Mucosa of stomach (tissue), 1 donor: ENCODE measurements around the gene LRP5.

Source experiments
- H3K27me3 ChIP-seq: one replicate; pipeline ENCODE4 v1.7.0; 2013; ENCODE audit warnings: mild to moderate bottlenecking, low read length; ENCODE audit not compliant: control insufficient read depth, insufficient read depth
- H3K36me3 ChIP-seq: one replicate; pipeline ENCODE4 v1.7.0; 2013; ENCODE audit warnings: low read length; ENCODE audit not compliant: control insufficient read depth, insufficient read depth
- H3K4me1 ChIP-seq: one replicate; pipeline ENCODE4 v1.7.0; 2013; ENCODE audit warnings: mild to moderate bottlenecking, low read length; ENCODE audit not compliant: control insufficient read depth, insufficient read depth
- H3K4me3 ChIP-seq: one replicate; pipeline ENCODE4 v1.7.0; 2013; ENCODE audit warnings: low read length
- H3K9ac ChIP-seq: one replicate; pipeline ENCODE4 v1.7.0; 2013; ENCODE audit warnings: mild to moderate bottlenecking, low read length, moderate library complexity
- H3K9me3 ChIP-seq: one replicate; pipeline ENCODE4 v1.7.0; 2013; ENCODE audit warnings: mild to moderate bottlenecking, low read length, moderate library complexity; ENCODE audit not compliant: control insufficient read depth
- donor health status: Pancreatic carcinoma.

The LRP5 gene

DNA sequence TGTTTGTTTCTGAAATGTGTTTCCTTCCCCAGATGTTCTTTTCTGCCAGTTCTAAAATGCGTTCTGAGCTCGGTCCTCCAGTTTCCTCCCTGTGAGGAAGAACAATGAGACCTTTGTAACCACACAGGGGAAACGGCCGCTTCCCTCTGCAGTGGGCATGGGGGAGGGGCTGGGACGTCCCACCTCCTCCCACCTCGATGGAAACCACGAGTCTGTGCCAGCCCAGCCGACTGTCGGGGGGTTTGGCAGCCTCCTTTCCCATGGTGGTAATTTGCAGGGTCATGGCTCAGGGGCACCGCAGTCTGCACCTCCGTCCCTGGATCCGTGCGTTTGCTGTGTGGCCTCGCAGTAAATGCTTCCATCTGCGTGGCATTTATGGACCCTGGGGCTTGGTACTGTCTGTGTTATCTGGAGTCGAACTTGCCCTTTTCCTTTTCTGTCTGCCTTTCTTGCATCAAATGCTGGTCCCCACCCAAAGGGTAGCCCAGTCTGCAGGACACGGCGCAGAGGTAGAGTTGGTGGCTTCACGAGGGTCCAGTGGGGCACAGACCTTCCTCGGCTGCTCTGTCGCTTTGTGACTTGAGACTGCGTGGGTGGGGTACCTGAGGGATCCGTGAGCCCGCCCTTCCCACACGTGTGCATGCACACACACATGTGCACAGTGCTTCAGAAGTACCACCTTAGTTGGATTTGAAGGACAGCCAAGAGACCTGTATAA is 16.1 kb downstream of the LRP5 start:
- Histone ChIP-seq H3K9ac (peak overlapping the region; percentile 14), H3K36me3 (no peaks in the 10 kb centered on the region), H3K4me1 (peaks cover 86% of the 10 kb centered on the region), H3K27me3 (no peaks in the 10 kb centered on the region), H3K4me3 (no peak overlapping the region), H3K9me3 (no peaks in the 10 kb centered on the region)

DNA sequence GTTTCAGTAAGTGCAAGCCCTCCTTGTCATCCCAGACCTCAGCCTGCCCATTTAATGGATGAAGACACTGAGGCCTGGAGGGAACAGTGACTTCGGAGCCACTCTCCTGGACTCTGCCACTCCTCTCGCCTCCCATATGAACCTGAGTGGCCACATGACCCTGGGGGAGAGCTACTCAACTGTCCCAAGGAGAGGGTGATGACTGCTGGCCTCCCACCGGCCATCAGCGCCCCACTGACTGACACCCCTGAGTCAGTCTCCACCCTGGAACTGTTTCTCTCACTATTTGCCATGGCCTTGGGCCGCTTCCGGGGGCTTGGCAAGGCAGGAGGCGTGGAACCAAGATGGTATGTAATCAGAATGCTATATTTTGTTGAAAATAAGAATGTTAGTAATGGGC is 17.1 kb downstream of the LRP5 start:
- H3K9me3 ChIP-seq = no peaks in the 10 kb centered on the region
- H3K9ac ChIP-seq = no peak overlapping the region
- no peak overlapping the region for H3K4me3 ChIP-seq
- no peaks in the 10 kb centered on the region for H3K27me3 ChIP-seq
- peaks cover 86% of the 10 kb centered on the region for H3K4me1 ChIP-seq
- no peaks in the 10 kb centered on the region for H3K36me3 ChIP-seq

DNA sequence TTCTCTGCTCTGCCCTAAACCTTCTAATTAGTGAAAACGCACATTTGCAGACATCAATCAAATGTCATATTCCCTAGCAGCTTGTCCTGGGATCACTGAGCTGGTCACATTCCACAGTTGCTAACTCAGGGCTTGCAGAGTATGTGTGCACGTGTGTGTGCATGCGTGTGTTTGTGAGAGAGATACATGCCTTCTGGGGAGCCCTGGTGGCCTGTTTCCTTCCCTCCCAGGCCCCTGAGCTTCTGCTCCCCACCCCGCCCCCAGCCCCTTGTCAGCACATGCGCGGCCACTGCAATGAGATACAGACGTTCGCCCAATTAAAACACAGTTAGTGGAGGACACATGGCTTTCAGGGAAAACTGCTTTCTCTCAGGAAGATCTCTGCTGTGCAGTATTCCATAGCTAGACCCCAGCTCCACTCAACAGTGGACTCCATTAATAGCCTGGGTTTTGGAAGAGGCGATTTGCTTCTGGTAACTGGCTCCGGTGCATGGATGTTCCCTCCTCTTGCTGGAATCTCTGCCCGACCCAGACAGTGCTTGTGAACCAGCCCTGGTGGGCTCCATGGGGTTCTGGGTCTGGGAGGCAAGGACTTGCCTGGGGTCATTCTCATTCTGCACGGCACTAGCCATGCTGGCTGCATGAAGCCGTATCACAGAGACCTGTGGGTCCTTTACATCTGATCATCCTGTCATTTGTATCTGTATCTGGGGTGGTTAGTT is 17.7 kb downstream of the LRP5 start:
- H3K4me1 ChIP-seq = peaks cover 80% of the 10 kb centered on the region
- H3K9ac ChIP-seq = no peak overlapping the region
- H3K9me3 ChIP-seq = no peaks in the 10 kb centered on the region
- H3K36me3 ChIP-seq = no peaks in the 10 kb centered on the region
- no peaks in the 10 kb centered on the region for H3K27me3 ChIP-seq
- H3K4me3 ChIP-seq = no peak overlapping the region

DNA sequence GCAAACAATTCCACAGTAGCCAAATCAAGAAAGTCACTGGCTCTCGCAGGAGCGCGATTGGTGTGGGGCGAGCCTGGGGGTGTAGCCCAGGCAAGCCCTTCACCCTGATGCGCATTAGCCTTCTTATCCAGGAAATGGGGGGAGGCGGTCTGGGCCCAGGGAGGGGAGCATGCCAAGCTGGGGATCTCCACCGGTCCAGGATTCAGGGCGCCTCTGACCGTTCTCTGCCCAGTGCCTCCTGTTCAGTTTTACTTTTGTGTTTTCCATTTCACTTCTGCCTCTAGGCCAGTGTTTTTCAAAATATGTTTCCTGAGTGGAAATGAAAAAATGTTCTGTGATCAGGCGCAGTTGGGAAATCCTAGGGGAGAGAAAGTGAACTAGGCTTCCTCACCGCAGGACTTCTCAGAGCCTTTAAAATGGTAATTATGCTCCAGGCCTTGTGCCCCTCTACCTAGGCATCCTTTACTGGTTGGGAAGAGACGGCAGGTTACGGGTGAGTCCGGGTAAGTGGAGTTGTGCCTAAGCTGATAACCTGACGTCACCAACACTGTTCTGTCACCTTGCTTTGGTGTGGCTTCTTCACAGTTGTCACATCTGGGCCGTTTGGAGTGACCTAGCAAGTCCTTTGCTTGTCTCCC is 18.4 kb downstream of the LRP5 start:
- peaks cover 73% of the 10 kb centered on the region for H3K4me1 ChIP-seq

DNA sequence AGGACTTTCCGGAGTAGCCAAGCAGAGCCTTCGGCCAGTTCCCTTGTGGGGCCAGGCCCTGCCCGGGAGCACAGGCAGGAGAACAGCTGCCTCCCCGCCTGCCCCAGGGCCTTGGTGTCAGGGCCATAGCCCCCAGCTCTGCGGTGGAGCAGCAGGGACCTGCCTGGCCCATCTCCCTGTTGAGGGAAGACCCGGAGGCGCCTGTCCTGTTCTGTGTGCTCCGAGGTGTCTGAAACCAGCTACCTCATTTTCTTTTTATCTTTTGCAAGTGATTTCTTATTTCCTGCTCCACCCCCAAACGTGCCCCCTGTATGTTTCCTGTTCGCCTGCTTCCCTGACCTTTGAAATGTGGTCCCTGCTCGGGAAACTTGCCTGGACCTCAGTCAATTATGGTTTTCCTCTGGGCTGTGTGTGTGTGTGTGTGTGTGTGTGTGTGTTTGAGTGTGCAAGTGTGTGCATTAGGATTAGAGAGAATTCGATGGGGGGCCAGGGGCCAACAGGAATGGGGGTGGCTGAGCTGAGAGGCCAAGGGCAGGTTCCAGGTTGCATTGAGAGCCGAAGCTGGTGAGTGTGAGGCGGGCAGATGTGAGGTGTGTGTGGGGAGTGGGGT is 19.1 kb downstream of the LRP5 start:
- peaks cover 67% of the 10 kb centered on the region for H3K4me1 ChIP-seq
- H3K4me3 ChIP-seq = no peak overlapping the region
- H3K36me3 ChIP-seq = no peaks in the 10 kb centered on the region
- H3K9ac ChIP-seq = peak overlapping the region; percentile 15
- no peaks in the 10 kb centered on the region for H3K9me3 ChIP-seq
- H3K27me3 ChIP-seq = no peaks in the 10 kb centered on the region

More for the DNA sequence above, 18.4 kb downstream of the LRP5 start:
- Histone ChIP-seq H3K36me3 (no peaks in the 10 kb centered on the region), H3K4me3 (no peak overlapping the region), H3K27me3 (no peaks in the 10 kb centered on the region), H3K9ac (peak overlapping the region; percentile 15), H3K9me3 (no peaks in the 10 kb centered on the region)

DNA sequence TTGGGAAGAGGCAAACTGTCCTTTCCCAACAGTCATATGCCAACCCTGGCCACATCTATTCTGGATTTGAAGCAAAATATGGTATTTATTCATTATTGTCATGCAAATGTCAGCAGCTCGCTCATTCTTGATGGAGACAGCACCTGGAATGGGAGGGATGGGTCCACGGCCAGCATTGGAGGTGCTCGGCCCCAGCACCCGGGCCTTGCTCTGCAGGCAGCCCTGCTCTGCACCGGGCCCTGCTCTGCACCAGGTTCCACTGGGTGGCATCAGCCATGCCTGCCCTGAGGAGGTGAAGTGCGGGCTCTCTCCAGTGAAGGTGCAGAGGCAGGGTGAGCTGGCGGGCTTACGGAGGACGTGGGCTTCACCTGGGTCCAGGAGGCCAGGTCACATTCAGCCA is 19.8 kb downstream of the LRP5 start:
- Histone ChIP-seq H3K4me1 (peaks cover 61% of the 10 kb centered on the region), H3K9ac (no peak overlapping the region), H3K36me3 (no peaks in the 10 kb centered on the region), H3K27me3 (no peaks in the 10 kb centered on the region), H3K9me3 (no peaks in the 10 kb centered on the region), H3K4me3 (no peak overlapping the region)

DNA sequence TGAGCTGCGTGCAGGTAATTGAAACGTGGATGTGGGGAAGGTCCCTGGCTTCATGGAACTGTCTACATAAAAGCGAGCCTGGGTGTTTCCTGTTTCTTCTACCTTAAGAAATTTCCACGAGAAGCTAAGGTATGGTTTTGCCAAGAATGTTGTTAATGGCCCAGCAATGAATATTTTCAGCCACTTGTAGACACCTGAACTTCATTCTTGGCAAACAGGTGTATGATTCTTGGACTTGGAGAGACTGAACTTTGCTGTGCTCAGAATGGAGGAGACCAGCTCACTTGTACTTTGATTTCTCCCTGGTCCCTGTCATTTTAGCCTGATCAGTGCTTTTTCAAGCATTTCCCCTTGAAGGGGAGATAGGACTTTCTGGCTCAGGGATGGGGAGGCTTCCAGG is 20.8 kb downstream of the LRP5 start:
- Histone ChIP-seq H3K36me3 (no peaks in the 10 kb centered on the region), H3K27me3 (no peaks in the 10 kb centered on the region), H3K9ac (no peak overlapping the region), H3K9me3 (no peaks in the 10 kb centered on the region), H3K4me3 (no peak overlapping the region), H3K4me1 (peaks cover 62% of the 10 kb centered on the region)

DNA sequence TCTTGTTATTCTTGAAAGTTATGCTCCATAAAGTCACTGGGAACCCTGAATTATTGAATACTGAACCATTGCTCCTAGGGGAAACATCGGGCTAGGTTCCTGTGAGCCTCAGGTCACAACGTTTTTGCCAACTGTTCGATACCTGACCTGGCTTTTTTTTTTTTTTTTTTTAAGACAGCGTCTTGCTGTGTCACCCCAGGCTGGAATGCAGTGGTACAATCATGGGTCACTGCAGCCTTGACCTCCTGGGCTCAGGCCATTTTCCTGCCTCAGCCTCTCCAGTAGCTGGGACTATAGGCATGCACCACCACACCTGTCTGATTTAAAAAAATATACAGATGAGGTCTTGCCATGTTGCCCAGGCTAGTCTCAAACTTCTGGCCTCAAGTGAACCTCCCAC is 22.5 kb downstream of the LRP5 start:
- no peak overlapping the region for H3K4me3 ChIP-seq
- peaks cover 50% of the 10 kb centered on the region for H3K4me1 ChIP-seq
- no peaks in the 10 kb centered on the region for H3K27me3 ChIP-seq
- no peaks in the 10 kb centered on the region for H3K9me3 ChIP-seq
- no peak overlapping the region for H3K9ac ChIP-seq
- H3K36me3 ChIP-seq = no peaks in the 10 kb centered on the region

DNA sequence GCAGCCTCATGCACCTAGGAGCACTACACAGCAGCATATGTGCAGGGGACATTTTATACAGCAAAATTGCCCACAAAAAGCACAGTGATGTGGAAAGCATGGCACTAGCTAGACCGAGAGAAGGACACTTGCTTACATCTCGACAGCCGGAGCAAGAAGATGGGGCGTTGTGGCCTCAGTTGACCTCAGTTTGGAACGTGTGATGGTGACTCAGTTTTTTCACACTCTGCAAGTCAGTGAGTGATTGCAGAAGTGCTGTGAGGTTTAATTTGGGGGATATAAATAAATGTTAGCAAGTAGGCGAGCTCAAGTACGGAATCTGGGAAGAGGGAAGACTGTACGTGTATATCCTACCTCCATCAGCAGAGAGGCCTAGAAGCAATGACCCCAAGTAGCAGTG is 23.3 kb downstream of the LRP5 start:
- Histone ChIP-seq H3K9ac (no peak overlapping the region), H3K27me3 (no peaks in the 10 kb centered on the region), H3K4me1 (peaks cover 47% of the 10 kb centered on the region), H3K36me3 (no peaks in the 10 kb centered on the region), H3K9me3 (no peaks in the 10 kb centered on the region), H3K4me3 (no peak overlapping the region)

DNA sequence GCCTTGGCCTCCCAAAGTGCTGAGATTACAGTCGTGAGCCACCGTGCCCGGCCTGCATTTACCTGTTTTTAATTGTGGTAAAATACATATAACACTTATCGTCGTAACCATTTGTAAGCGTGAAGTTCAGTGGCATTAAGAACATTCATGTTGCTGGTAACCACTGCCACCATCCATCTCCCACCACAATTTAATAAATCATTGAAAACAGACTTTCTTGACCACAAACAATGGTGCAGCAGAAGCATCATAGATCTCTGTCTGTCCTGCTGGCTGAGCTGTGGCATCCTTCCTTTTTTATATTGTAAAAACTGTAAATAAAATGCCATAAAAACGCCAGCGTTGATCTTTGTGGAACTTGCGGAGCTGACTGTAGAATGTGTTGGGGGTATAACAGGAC is 24.3 kb downstream of the LRP5 start:
- H3K36me3 ChIP-seq = no peaks in the 10 kb centered on the region
- H3K4me3 ChIP-seq = no peak overlapping the region
- H3K9me3 ChIP-seq = no peaks in the 10 kb centered on the region
- no peaks in the 10 kb centered on the region for H3K27me3 ChIP-seq
- H3K9ac ChIP-seq = no peak overlapping the region
- H3K4me1 ChIP-seq = peaks cover 47% of the 10 kb centered on the region

DNA sequence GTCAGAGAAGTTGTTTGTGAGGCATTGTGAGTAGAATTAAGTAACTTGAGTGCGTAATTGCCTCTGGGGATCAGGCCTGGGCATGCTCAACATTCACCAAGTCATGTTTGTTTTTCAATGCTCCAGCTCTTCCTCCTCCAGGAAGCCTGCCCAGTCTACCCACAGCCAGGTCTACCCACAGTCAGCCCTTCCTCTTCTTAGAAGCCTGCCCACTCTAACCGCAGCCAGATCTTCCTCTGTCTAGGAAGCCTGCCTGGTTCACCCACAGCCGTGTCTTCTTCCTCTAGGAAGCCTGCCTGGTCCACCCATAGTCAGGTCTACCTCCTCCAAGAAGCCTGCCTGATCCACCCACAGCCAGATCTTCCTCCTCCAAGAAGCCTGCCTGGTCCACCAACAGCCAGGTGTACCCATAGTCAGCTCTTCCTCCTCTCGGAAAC is 25.0 kb downstream of the LRP5 start:
- H3K9ac ChIP-seq = no peak overlapping the region

More for the DNA sequence above, 25.0 kb downstream of the LRP5 start:
- H3K9me3 ChIP-seq = no peaks in the 10 kb centered on the region
- H3K4me3 ChIP-seq = no peak overlapping the region
- H3K4me1 ChIP-seq = peaks cover 48% of the 10 kb centered on the region
- H3K36me3 ChIP-seq = no peaks in the 10 kb centered on the region
- no peaks in the 10 kb centered on the region for H3K27me3 ChIP-seq
